ENCODE results near the gene EEFSEC.

The EEFSEC gene

DNA sequence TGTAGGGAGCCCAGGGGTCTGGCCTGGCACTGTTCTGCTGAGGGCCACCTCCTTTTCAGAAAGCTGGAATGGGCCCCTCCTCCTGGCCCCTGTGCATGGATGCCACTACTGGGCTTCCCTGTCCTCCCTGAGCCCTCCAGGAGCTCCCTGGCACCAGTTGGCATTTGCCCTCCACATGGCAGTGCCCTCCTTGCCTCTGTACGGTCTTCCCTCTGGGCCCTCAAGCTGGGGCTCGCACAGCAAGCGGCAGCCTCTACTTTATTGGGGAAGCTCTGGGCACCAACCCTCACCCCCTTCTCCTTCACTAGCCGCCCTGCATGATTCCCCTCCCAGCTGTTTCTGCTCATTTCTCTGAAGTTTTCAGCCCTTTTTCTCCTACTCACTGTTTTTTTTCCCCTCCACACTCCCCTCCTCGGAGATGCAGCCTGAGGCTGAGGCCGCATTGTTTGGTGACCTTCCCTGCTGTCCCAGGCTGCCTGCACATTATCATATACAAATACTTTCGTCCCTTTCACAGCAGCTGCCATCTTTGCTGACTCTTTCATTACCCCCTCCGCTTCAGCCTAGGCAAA lies 127.3 kb downstream of the EEFSEC start:
- H3K4me3 ChIP-seq (ENCODE audit: low read depth, low read length) = no peak overlapping the region
- no peak for TF ChIP-seq CTCF (IDR thresholded peaks at IDR 0.05; ENCODE audit: borderline replicate concordance, insufficient read depth, low read depth, low read length)

- TF ChIP-seq CTCF (IDR thresholded peaks at IDR 0.05; ENCODE audit: borderline replicate concordance, insufficient read depth, low read depth, low read length) = no peak
- no peak overlapping the region for H3K4me3 ChIP-seq (ENCODE audit: low read depth, low read length)
Measured at GRCh38 chr3:128281056-128281455, 127.8 kb downstream of the EEFSEC start.

DNA sequence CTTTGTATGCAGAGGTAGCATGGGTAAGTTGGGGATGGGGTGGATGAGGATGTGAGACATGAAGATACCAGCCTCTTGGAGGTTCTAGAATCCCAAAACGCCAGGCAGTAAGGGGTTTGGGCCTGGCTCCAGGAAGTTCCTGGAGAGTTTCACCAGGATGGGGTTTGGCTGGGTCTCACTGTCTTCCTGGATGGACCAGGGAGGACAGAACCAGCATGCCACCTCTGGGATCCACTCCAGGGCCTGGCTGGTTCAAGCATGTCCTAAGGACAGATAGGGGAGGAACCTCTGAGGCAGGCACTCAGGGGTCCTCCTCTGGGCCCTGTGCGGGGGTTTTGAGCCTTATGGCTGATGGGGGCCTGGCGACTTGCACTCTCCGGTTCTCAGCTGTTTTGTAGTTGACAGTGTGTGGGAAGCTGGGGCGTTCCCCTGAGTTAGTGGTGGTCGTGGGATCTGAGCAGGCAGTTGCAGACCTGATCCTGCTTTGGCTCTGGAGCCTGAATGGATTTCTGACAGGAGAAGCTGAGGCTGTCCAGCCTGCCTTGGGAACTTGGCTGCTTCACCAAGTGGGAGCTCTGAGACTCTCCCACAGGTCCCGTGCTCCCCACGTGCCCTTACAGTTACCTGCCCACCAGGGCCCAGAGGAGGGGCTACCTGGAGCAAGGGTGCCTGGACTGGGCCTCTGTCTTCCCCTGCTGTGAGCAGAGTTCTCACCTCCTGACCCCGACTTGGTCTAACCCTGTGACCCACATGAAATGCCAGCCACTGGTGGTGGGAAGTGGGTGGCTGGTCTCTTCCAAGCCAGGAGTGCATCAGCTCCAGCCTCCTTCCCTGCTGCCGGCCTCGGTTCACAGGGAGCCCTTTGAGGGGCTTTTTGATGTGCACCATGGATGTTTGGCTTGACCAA lies 128.4 kb downstream of the EEFSEC start:
- no peak for TF ChIP-seq CTCF (IDR thresholded peaks at IDR 0.05; ENCODE audit: borderline replicate concordance, insufficient read depth, low read depth, low read length)
- H3K4me3 ChIP-seq (ENCODE audit: low read depth, low read length) = no peak overlapping the region

GRCh38 chr3:128282380-128283196 lies 129.3 kb downstream of the EEFSEC start:
- H3K4me3 ChIP-seq (ENCODE audit: low read depth, low read length) = no peak overlapping the region
- no peak for TF ChIP-seq CTCF (IDR thresholded peaks at IDR 0.05; ENCODE audit: borderline replicate concordance, insufficient read depth, low read depth, low read length)

- no peak for TF ChIP-seq CTCF (IDR thresholded peaks at IDR 0.05; ENCODE audit: borderline replicate concordance, insufficient read depth, low read depth, low read length)
- no peak overlapping the region for H3K4me3 ChIP-seq (ENCODE audit: low read depth, low read length)
Measured at GRCh38 chr3:128283421-128283820, 130.1 kb downstream of the EEFSEC start.

- no peak for TF ChIP-seq CTCF (IDR thresholded peaks at IDR 0.05; ENCODE audit: borderline replicate concordance, insufficient read depth, low read depth, low read length)
- no peak overlapping the region for H3K4me3 ChIP-seq (ENCODE audit: low read depth, low read length)
Measured at GRCh38 chr3:128285042-128285966, 132.0 kb downstream of the EEFSEC start.
